Muscle of back (tissue), 11 donors: ENCODE results near the gene DZIP1L. TPM values are rescaled to one million over a fixed set of nuclear protein-coding genes. Genes with fewer than 3 reads are reported as not detected.
"Not testable (repeated sequence)": the region's sequence is repeated elsewhere in the genome, so short reads cannot be mapped to it uniquely, and the experiment has no call there.

Experiments used
- DNase-seq, 3 donors: peaks; one replicate each; pipeline versions ENCODE4 v3.0.0 to v3.0.0-alpha.2; 2013
- polyA plus RNA-seq, 10 donors: library from polyadenylated mRNA; unstranded; fragments of 120-200 nt; gene quantifications; one replicate each; pipeline ENCODE4 v1.2.1, GENCODE V29; 2013; ENCODE audit not compliant: insufficient read length in 10 of 10

Gene DZIP1L
- polyA plus RNA-seq, 10 donors: 5.3 to 12.4 (median 6.9) TPM

- peak in 2 of 3 donors; percentile 10 to 74 for DNase-seq
Observed at GRCh38 chr3:138114431-138114918, 933 bp downstream of the DZIP1L start.

GRCh38 chr3:138113326-138113725 is 2.1 kb downstream of the DZIP1L start:
- DNase-seq: no peak

- no peak for DNase-seq
Observed at GRCh38 chr3:138112362-138112761, 3.0 kb downstream of the DZIP1L start.

GRCh38 chr3:138105598-138105997 is 9.8 kb downstream of the DZIP1L start:
- DNase-seq: no peak

DNA sequence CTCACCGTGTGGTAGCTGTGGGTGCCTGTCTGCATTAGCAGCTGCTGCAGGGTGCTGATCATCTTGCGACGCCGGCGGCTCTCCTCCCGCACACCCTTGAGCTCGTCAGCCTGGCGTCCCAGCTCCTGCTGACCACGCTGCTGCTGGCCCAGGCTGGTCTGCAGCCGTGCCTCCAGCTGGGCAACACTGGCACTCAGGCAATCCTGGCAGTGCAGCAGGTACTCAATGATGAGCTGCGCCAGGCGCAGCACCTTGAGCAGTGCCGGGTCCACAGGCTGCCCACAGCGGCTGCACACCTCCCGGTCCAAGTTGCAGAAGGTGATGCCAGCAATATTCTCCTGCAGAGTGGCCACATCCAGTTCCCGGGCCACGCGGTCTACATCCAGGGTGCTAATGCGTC is 11.9 kb downstream of the DZIP1L start:
- DNase-seq: no peak

- not testable (repeated sequence) for DNase-seq
Observed at GRCh38 chr3:138101351-138101940, 14.0 kb downstream of the DZIP1L start.

DNA sequence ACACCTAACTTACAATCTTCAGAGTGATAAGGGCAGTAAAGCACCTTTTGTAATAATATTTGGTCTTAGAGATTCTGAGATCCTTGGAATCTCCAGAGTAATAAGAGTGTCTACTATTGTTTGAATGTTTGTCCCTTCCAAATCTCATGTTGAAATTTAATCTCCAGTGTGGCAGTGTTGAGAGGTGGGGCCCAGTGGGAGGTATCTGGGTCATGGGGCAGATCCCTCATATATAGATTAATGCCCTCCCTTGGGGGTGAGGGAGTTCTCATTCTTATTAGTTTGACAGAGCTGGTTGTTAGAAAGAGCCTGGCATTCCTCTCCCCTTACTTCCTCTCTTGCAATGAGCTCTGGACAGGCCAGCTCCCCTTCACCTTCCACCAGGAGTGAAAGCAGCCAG is 16.0 kb downstream of the DZIP1L start:
- DNase-seq: no peak

DNA sequence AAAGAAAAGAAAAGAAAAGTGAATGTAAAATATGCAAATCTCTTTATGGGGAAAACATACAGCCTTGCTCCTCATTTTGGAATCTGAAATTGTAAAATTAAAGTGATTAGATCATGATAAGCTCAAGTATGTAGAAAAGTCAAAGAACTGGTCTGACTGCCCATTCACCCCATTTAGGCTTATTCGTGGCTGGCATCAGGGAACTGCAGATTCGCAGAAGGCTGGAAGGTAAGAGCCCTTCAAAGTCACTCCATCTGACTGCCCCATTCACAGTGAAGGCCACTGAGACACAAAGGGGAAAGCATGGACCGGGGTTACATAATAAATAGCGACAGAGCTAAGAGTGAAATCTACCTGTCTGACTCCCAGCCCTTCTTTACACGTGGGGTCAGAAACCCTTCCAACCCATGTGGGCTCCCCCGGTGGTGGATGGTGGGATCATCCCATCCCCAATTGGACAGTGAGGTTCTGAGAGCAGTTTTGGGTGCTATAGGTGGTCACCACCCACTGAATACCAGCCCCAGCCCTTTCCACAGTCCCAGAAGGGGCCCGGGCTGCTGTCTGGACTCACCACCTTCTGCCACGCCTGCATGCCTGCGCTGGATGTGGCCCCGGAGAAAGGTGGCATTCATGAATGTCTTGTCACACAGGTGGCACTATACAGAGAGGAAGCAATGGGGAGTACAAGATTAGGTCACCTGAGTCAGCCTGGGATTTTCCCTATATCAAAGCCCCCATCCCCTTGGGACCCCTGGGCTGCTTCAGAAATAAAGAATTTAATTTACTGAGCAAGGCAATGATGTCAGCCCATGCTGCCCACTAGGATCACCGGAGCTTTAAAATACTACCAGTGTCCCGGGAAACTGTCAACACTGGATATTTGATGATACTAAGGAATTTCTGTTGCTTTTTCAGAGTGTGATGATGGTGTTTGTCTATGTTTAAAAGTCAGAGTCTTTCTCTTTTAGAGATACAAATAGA is 17.9 kb downstream of the DZIP1L start:
- DNase-seq: no peak

- DNase-seq: no peak
Observed at GRCh38 chr3:138093721-138094120, 21.7 kb downstream of the DZIP1L start.

GRCh38 chr3:138092023-138092422 is 23.4 kb downstream of the DZIP1L start:
- DNase-seq: no peak

DNA sequence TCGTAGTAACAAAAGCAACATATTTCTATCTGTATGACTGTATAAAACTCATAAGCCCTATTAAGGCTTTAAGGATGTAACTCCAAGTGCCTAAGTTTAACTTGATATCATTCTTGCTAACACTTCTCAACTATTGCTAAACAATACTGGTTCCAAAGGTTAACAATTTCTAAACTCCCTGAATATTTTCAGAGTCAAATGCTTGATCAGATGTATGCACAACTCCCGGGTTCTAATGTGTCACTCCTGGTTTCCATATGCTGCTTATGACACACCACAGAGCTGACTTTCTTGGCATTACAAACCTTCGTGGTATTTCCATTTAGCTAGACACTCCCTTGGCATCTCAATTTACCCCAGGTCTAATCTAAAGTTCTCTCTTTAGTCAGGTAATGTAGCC is 26.3 kb downstream of the DZIP1L start:
- DNase-seq: peak in 1 of 3 donors; percentile 25

GRCh38 chr3:138085745-138086144 is 29.7 kb downstream of the DZIP1L start:
- not testable (repeated sequence) for DNase-seq

DNA sequence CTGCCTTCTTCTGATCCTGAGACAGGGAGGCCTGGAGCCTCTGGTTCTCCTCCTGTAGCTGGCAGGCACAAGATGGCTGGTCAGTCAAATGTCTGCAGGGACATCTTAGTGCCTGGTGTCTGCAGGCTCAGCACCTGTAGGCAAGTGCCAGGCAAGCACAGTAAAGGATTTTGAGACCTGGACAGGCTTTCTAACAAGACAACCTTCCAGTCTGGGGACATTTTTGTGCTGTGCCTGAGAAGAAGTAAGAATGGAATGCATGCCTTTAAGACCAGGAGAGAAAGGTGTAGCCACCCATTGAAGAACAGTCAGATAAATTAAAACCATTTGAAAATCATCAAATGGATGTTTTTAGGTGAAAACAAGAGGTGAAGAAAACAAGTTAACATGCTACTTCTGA is 31.2 kb downstream of the DZIP1L start:
- no peak for DNase-seq

DNA sequence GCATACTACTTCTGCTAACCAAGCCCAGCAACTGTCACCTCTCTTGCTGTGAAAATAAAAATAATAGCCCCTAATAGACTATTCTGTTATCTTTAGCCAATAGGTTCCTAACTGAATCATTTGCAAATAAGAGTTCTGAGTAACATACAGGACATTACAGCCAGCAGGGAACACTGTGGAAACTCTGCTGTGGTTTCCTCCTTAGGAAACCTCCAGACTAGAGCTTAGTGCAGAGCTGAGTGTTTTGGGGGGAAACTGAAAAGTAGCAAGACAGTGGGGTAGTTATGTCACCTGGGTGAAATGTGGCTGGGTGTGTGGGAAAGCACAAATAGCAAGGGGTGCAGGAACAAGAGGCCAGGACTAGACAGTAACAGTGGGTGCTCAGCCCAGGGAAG is 32.4 kb downstream of the DZIP1L start:
- DNase-seq: no peak

DNA sequence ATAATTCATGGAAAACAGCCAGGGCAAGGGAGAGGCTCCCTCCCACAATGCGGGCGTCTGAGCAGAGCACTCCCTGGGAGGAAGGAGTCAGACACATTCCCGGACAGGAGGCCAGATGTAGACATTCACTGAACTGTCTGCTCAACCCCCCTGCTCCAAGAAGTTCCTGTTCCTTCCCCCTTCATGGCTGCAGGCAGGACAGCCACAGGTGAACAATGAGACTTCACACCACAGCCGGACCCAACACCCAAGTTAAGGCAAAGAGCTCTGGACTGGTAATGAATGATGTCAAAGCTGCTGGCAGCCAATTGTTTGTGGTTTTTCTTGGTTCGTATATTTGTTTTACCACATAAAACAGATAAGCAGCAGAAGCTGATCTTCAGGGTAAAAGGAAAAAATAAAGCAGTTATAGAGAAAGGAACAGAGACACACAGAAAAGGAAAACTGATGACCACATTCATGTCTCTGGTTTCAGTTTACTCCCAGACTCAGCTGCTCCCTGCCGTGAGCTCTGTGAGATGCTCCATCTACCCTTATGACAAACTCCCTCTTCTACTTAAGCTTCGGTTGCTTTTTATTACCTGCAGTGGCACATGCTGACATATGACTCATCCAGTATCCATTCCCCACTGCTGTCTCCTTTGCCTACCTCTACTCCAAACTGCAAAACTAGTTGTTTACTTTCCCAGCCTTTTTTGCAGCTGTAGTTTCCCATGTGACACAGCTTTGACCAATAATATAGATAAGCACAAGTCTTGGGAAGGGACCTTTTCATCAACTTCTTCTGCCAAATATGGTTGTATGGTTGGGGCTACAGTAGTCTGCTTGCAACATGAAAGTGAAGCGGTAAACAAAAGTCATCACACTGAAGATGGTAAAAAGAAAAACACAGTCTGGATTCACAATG is 33.1 kb downstream of the DZIP1L start:
- peak in 1 of 3 donors; percentile 49 for DNase-seq

- peak in 1 of 3 donors; percentile 33 for DNase-seq
Observed at GRCh38 chr3:138081371-138082084, 33.9 kb downstream of the DZIP1L start.

DNA sequence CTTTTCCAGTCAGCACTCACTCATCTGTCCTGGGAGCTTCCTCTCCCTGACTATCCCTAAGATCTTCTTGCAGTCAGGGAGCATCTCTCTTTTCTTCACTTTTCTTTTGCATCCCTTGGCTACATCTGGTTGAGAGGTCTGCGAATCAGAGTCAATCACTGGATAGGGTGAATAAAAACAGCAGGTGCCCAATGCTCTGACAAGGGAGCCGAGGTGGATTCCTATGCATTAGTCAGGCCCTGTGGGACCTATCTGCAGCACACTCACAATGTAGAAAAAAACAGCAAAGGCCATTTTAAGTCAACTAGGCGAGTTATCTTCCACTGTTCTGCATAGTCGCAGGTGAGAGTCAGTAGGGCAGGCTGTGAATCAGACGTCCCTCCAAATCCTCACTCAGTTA is 35.5 kb downstream of the DZIP1L start:
- DNase-seq: no peak

GRCh38 chr3:138078901-138079344 is 36.5 kb downstream of the DZIP1L start:
- DNase-seq: peak in 1 of 3 donors; percentile 85

GRCh38 chr3:138078096-138078495 is 37.3 kb downstream of the DZIP1L start:
- DNase-seq: no peak

- no peak for DNase-seq
Observed at GRCh38 chr3:138072796-138073195, 42.6 kb downstream of the DZIP1L start.

- no peak for DNase-seq
Observed at GRCh38 chr3:138070006-138070405, 45.4 kb downstream of the DZIP1L start.
